GM21423 (cell line): ENCODE data around the gene COL7A1.
"Not testable (repeated sequence)": the region's sequence is repeated elsewhere in the genome, so short reads cannot be mapped to it uniquely, and the experiment has no call there.

Experiments
- ATAC-seq: cut with Tn5 transposase; IDR thresholded peaks from one replicate; pipeline ENCODE4 v1.9.1; 2021; ENCODE audit warnings: mild to moderate bottlenecking, moderate library complexity; ENCODE audit not compliant: unreplicated experiment

COL7A1 gene

GRCh38 chr3:48564667-48565066 is 30.5 kb downstream of the COL7A1 start:
- ATAC-seq = no peak

DNA sequence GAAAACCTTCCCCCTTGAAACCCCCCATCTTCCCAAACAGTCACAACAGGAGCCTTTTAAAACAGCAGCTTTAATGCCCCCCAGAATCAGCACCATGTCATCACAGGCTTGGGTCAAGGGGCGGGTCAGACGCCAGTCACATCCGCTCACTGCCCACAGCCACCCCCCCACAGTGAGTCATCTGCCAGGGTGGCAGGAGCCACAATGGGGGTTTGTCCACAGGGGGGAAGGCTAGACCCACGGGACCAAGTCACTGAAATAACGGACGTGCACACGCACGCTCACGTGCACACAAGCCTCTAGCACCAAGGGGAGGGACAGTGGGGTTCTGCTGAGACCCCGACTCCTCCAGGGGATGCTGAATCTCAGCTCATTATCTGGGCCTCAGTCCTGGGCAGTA is 31.1 kb downstream of the COL7A1 start:
- ATAC-seq = no peak

DNA sequence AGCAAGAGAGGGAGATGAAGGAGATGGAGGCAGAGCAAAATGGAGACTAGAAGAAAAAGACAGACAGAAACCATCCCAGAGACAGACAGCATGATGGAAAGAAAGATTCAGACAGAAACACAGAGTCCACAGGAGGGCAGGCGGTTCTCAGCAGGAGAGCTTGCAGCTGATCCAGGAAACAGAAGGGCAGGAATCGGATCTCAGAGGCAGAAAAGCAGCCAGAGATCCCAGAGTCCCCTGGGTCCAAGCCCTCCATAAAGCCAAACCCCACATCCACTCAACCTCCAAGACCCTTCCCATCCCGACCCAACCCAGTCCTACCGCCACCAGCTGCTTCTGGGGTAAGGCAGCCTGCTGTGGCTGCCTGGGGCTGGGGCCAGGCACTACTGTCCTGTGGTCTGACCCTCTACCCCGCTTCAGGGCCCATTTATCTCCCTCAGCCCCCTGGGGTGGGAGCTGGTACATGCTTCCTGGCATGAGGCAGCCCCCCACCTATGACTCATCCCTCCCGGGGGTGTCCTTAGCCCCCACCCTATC is 31.7 kb downstream of the COL7A1 start, which contains the start of gene UCN2:
UCN2 (minus strand) TSS at position 400 of the 537 bp plus-strand sequence. CDS start 657 bp downstream, outside the sequence.
- no peak for ATAC-seq

- ATAC-seq = no peak
Observed at GRCh38 chr3:48562367-48563095, 32.6 kb downstream of the COL7A1 start.

GRCh38 chr3:48561045-48561736 is 33.9 kb downstream of the COL7A1 start:
- no peak for ATAC-seq

GRCh38 chr3:48560648-48561018 is 34.5 kb downstream of the COL7A1 start:
- ATAC-seq = no peak

DNA sequence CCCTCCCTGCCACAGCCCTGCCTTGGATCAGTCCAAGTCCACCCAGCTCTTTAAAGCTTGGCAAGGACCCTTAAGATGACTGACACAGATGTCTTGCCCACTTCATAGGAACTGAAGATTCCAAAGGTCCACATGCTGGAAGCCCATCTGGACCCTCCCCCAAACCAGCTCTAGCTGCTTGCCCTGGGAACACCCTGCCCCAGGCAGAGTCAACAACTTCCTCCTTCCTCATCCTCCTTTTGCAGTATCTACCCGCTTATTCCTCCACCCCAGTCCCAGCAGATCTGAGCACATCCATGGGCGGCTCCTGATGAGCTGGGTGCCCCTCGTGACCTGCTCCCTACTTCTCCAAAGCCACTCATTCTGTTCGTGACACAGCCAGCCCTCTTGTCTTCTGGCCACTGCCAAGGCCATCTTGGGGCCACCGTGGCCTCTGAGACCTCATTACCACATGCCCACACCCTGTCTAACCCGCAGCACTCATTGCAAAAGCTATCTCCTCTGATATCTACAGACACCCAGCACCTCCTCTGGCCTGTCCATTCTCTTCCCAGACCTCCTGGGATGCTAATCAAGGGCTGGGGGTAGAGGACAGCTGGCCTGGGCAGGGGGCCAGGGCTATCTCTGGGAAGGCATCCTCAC is 36.5 kb downstream of the COL7A1 start:
- ATAC-seq = no peak

- peak; percentile 85 for ATAC-seq
Observed at GRCh38 chr3:48556796-48557626, 38.1 kb downstream of the COL7A1 start, which contains the start of gene PFKFB4. Gene PFKFB4 (minus strand): TSS chr3:48556803. CDS start chr3:48556777, 26 bp downstream.

GRCh38 chr3:48555949-48556795 is 39.0 kb downstream of the COL7A1 start:
- ATAC-seq = no peak

GRCh38 chr3:48555231-48555948 is 39.7 kb downstream of the COL7A1 start:
- ATAC-seq = no peak

GRCh38 chr3:48553886-48554845 is 41.0 kb downstream of the COL7A1 start:
- no peak for ATAC-seq

DNA sequence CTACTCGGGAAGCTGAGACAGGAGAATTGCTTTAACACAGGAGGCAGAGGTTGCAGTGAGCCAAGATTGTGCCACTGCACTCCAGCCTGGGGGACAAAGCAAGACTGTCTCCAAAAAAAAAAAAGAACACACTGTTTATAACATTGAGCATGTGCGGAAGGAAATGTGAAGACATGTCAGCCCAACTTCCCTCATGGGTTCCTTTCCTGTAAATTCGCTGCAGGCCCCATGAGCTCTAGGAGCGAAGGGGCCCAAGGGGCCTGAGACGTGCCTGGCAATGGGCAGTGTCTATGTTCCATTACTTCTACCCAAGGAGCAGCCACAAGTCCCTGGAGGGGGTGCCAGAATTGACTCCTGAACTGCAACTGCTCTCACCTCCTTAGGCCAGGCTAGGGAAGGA is 41.8 kb downstream of the COL7A1 start:
- ATAC-seq = no peak

- ATAC-seq = no peak
Observed at GRCh38 chr3:48552111-48552951, 42.8 kb downstream of the COL7A1 start.

- ATAC-seq = not testable (repeated sequence)
Observed at GRCh38 chr3:48551651-48552050, 43.5 kb downstream of the COL7A1 start.

- ATAC-seq = peak; percentile 62
Observed at GRCh38 chr3:48548729-48549705, 46.1 kb downstream of the COL7A1 start.

GRCh38 chr3:48548126-48548525 is 47.0 kb downstream of the COL7A1 start:
- ATAC-seq = no peak
